Activated CD4-positive, CD25-positive, alpha-beta regulatory T cell treated with anti-CD3 and anti-CD28 coated beads, Interleukin-2, amount 50 U/mL, for 72 hours (primary cell): ENCODE results near the gene MMEL1.
A peak's percentile ranks its signal among the peaks of the same experiment; 100 is the strongest.
"Not testable (repeated sequence)": the region's sequence is repeated elsewhere in the genome, so short reads cannot be mapped to it uniquely, and the experiment has no call there.

ENCODE experiments used
- DNase-seq: peaks from one replicate; pipeline ENCODE4 v3.0.0; 2021

The MMEL1 gene

GRCh38 chr1:2628191-2628932 lies 4.5 kb downstream of the MMEL1 start:
- no peak for DNase-seq

- no peak for DNase-seq
These were observed 5.1 kb downstream of the MMEL1 start for GRCh38 chr1:2627746-2628145.

GRCh38 chr1:2625748-2626147 lies 7.1 kb downstream of the MMEL1 start:
- DNase-seq = not testable (repeated sequence)

GRCh38 chr1:2625311-2625710 lies 7.5 kb downstream of the MMEL1 start:
- no peak for DNase-seq

- no peak for DNase-seq
These were observed 8.0 kb downstream of the MMEL1 start for GRCh38 chr1:2624735-2625300.

GRCh38 chr1:2623571-2624337 lies 9.1 kb downstream of the MMEL1 start:
- DNase-seq = no peak

- DNase-seq = no peak
These were observed 14.8 kb downstream of the MMEL1 start for GRCh38 chr1:2617971-2618470.

- no peak for DNase-seq
These were observed 18.7 kb downstream of the MMEL1 start for GRCh38 chr1:2614145-2614544.

GRCh38 chr1:2612591-2613365 lies 20.0 kb downstream of the MMEL1 start:
- DNase-seq = no peak

GRCh38 chr1:2611621-2612437 lies 21.0 kb downstream of the MMEL1 start:
- no peak for DNase-seq

- DNase-seq = peak; percentile 49
These were observed 21.8 kb downstream of the MMEL1 start for GRCh38 chr1:2611031-2611501.

GRCh38 chr1:2610036-2610959 lies 22.5 kb downstream of the MMEL1 start:
- no peak for DNase-seq

GRCh38 chr1:2609319-2610035 lies 23.3 kb downstream of the MMEL1 start:
- DNase-seq = no peak

GRCh38 chr1:2607641-2608091 lies 25.1 kb downstream of the MMEL1 start:
- DNase-seq = no peak

- DNase-seq = no peak
These were observed 25.8 kb downstream of the MMEL1 start for GRCh38 chr1:2606881-2607621.

GRCh38 chr1:2606396-2606880 lies 26.4 kb downstream of the MMEL1 start:
- DNase-seq = no peak

GRCh38 chr1:2605509-2606395 lies 27.1 kb downstream of the MMEL1 start:
- peak; percentile 27 for DNase-seq
